GM23338 (cell line): ENCODE data around the gene IL1RAPL2. TPM values are rescaled to one million over a fixed set of nuclear protein-coding genes. Genes with fewer than 3 reads are reported as not detected.

Source experiments
- ATAC-seq: fragments of 200-7000 bp; cut with Tn5 transposase; 3 replicates; pipeline ENCODE4 v1.9.1; 2020
- DNase-seq: peaks from one replicate; pipeline ENCODE4 v3.0.0-alpha.2; 2015; ENCODE audit warnings: low spot score
- H2AFZ ChIP-seq: fragments of 200-600 bp; sonication (generic); 2 replicates; pipeline ENCODE4 v1.8.0; 2016; ENCODE audit warnings: antibody characterized with exemption, mild to moderate bottlenecking, moderate library complexity
- H3F3A ChIP-seq: fragments of 200-600 bp; sonication (generic); replicated peaks from 2 replicates; pipeline ENCODE4 v1.8.0; 2017; ENCODE audit warnings: antibody characterized with exemption, mixed run types, low read depth
- H3K27ac ChIP-seq: fragments of 200-600 bp; sonication (generic); 2 replicates; pipeline ENCODE4 v1.6.1; 2016; ENCODE audit warnings: low read depth
- H3K27me3 ChIP-seq: fragments of 200-600 bp; sonication (generic); 2 replicates; pipeline ENCODE4 v1.8.0; 2016; ENCODE audit warnings: mild to moderate bottlenecking, mixed run types, moderate library complexity; ENCODE audit not compliant: insufficient read depth
- H3K36me3 ChIP-seq: fragments of 200-600 bp; sonication (generic); 2 replicates; pipeline ENCODE4 v1.8.0; 2016; ENCODE audit warnings: mild to moderate bottlenecking; ENCODE audit not compliant: insufficient read depth
- H3K4me1 ChIP-seq: fragments of 200-600 bp; sonication (generic); 2 replicates; pipeline ENCODE4 v1.8.0; 2016; ENCODE audit warnings: mild to moderate bottlenecking, moderate library complexity; ENCODE audit not compliant: insufficient read depth
- H3K4me2 ChIP-seq: fragments of 200-600 bp; sonication (generic); 2 replicates; pipeline ENCODE4 v1.7.1; 2017; ENCODE audit warnings: mixed run types
- H3K4me3 ChIP-seq: fragments of 200-600 bp; sonication (generic); 2 replicates; pipeline ENCODE4 v1.6.1; 2016; ENCODE audit warnings: mixed run types
- H3K79me2 ChIP-seq: fragments of 200-600 bp; sonication (generic); replicated peaks from 2 replicates; pipeline ENCODE4 v1.8.0; 2017; ENCODE audit warnings: mild to moderate bottlenecking; ENCODE audit not compliant: insufficient read depth
- H3K9me2 ChIP-seq: fragments of 200-600 bp; sonication (generic); 2 replicates; pipeline ENCODE4 v1.8.0; 2017; ENCODE audit not compliant: insufficient read depth
- H4K20me1 ChIP-seq: fragments of 200-600 bp; sonication (generic); replicated peaks from 2 replicates; pipeline ENCODE4 v1.8.0; 2017; ENCODE audit warnings: mild to moderate bottlenecking; ENCODE audit not compliant: insufficient read depth
- H3K27ac Mint-ChIP-seq: 2 replicates; pipeline ENCODE4 v1.8.0; 2020; ENCODE audit warnings: inconsistent platforms, mild to moderate bottlenecking, moderate library complexity, mixed read lengths
- H3K27me3 Mint-ChIP-seq: 3 replicates; pipeline ENCODE4 v1.8.0; 2022; ENCODE audit warnings: low read depth, mild to moderate bottlenecking, moderate library complexity, mixed read lengths, inconsistent platforms; ENCODE audit not compliant: insufficient read depth, poor library complexity
- H3K36me3 Mint-ChIP-seq: 3 replicates; pipeline ENCODE4 v1.8.0; 2021; ENCODE audit warnings: low read depth, mild to moderate bottlenecking, inconsistent platforms, moderate library complexity, mixed read lengths
- H3K4me1 Mint-ChIP-seq: 3 replicates; pipeline ENCODE4 v1.8.0; 2020; ENCODE audit warnings: mild to moderate bottlenecking, inconsistent platforms, mixed read lengths
- H3K4me3 Mint-ChIP-seq: 3 replicates; pipeline ENCODE4 v1.8.0; 2021; ENCODE audit warnings: moderate library complexity, mild to moderate bottlenecking, inconsistent platforms, mixed read lengths
- H3K9me3 Mint-ChIP-seq: 3 replicates; pipeline ENCODE4 v1.8.0; 2020; ENCODE audit warnings: moderate library complexity, mild to moderate bottlenecking, inconsistent platforms, mixed read lengths
- CREB1 ChIP-seq: fragments of 250-450 bp; sonication (Bioruptor Pico); IDR thresholded peaks from 2 replicates; pipeline ENCODE4 v1.5.0; 2020; ENCODE audit warnings: low read depth, mild to moderate bottlenecking, moderate library complexity
- EZH2 ChIP-seq: fragments of 200-600 bp; sonication (generic); IDR thresholded peaks from one replicate; pipeline ENCODE4 v1.8.0; 2017; ENCODE audit warnings: antibody characterized with exemption, mild to moderate bottlenecking, low read depth; ENCODE audit not compliant: unreplicated experiment
- EZH2phosphoT487 ChIP-seq: fragments of 200-600 bp; sonication (generic); IDR thresholded peaks from one replicate; pipeline ENCODE4 v1.8.1; 2018; ENCODE audit warnings: antibody characterized with exemption; ENCODE audit not compliant: unreplicated experiment
- JUNB ChIP-seq: IDR thresholded peaks from one replicate; pipeline ENCODE4 v1.6.1; 2016; ENCODE audit warnings: antibody characterized with exemption; ENCODE audit not compliant: unreplicated experiment
- NANOG ChIP-seq: IDR thresholded peaks from 2 replicates; pipeline ENCODE4 v1.6.1; 2016; ENCODE audit warnings: antibody characterized with exemption, borderline replicate concordance
- POLR2AphosphoS5 ChIP-seq: IDR thresholded peaks from 2 replicates; pipeline ENCODE4 v1.6.1; 2016; ENCODE audit warnings: antibody characterized with exemption, low read depth
- ZNF114 ChIP-seq: fragments of 250-450 bp; sonication (Bioruptor Pico); IDR thresholded peaks from 2 replicates; pipeline ENCODE4 v1.5.0; 2020; ENCODE audit warnings: mild to moderate bottlenecking, moderate library complexity
- ZNF331 ChIP-seq: fragments of 250-450 bp; sonication (Bioruptor Pico); IDR thresholded peaks from 2 replicates; pipeline ENCODE4 v1.5.0; 2020; ENCODE audit warnings: low read depth, mild to moderate bottlenecking, moderate library complexity
- polyA plus RNA-seq: library from polyadenylated mRNA; unstranded; fragments of >200 nt; fragmentation: Nextera tagmentation; extraction: Ambion mirVana; gene quantifications from 2 replicates; pipeline ENCODE4 v1.2.1, GENCODE V29; 2016
- total RNA-seq: library from RNA; depleted of rRNA; stranded (reverse); fragments of >200 nt; shearing (Covaris generic); gene quantifications from 2 replicates; pipeline ENCODE4 v1.2.3, GENCODE V29; 2014
- TF ChIP-seq, protein P1 (sequence below), 2 experiments: fragments of 200-600 bp in 1 of 2; sonication (generic) in 1 of 2; conservative IDR thresholded peaks; 2 replicates each; pipeline versions ENCODE4 v1.5.1 to v1.6.1; 2016 to 2017; ENCODE audit warnings: antibody characterized with exemption in 2 of 2, low read depth in 2 of 2, mild to moderate bottlenecking in 2 of 2, moderate library complexity in 1 of 2
- TF ChIP-seq, protein P2 (sequence below): IDR thresholded peaks from one replicate; pipeline ENCODE4 v1.6.1; 2018; ENCODE audit warnings: antibody characterized with exemption; ENCODE audit not compliant: unreplicated experiment
- TF ChIP-seq, protein P3 (sequence below): fragments of 250-450 bp; sonication (Bioruptor Pico); IDR thresholded peaks from 2 replicates; pipeline ENCODE4 v1.5.0; 2020; ENCODE audit warnings: mild to moderate bottlenecking, moderate library complexity

IL1RAPL2 gene
- total and polyA plus RNA-seq, 2 experiments from 2014 or later, result 0.80 to 0.94 TPM

DNA sequence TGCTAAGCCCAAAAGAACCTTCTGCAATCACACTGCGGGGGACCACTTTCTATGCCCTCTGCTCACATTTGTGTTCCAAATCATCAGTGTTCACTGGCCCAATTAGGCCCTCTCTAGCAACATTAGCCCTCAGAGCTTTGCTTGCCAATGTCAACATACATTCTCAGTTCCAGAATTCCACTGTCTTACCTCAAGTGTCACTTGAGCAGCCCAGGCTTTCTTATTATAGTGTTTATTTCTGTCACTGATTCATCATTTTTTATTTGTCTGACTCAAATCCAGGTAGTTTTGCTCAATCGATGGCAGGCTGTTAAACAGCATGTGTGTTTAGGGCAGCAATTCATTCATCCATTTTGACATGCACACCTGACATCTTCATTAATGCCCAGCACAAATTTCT lies 363.3 kb downstream of the IL1RAPL2 start:
- H3K9me2 ChIP-seq, result no peaks in the 10 kb centered on the region
- no peak overlapping the region for H3K4me3 ChIP-seq
- Mint-ChIP-seq H3K27me3 (no peaks in the 10 kb centered on the region), H3K9me3 (no peaks in the 10 kb centered on the region), H3K27ac (no peak overlapping the region), H3K4me1 (no peaks in the 10 kb centered on the region), H3K4me3 (no peak overlapping the region), H3K36me3 (no peaks in the 10 kb centered on the region)
- no peak overlapping the region for H3K4me2 ChIP-seq
- H3K4me1 ChIP-seq, result no peaks in the 10 kb centered on the region
- no peaks in the 10 kb centered on the region for H3K27me3 ChIP-seq
- no peak overlapping the region for H3K27ac ChIP-seq
- no peak for DNase-seq
- H3K79me2 ChIP-seq, result no peaks in the 10 kb centered on the region
- no peak overlapping the region for H2AFZ ChIP-seq
- H4K20me1 ChIP-seq, result no peaks in the 10 kb centered on the region
- no peak for ATAC-seq
- no peaks in the 10 kb centered on the region for H3F3A ChIP-seq
- H3K36me3 ChIP-seq, result no peaks in the 10 kb centered on the region
- no peak for TF ChIP-seq JUNB
- TF ChIP-seq POLR2AphosphoS5, result no peak
- TF ChIP-seq, protein P1, sequence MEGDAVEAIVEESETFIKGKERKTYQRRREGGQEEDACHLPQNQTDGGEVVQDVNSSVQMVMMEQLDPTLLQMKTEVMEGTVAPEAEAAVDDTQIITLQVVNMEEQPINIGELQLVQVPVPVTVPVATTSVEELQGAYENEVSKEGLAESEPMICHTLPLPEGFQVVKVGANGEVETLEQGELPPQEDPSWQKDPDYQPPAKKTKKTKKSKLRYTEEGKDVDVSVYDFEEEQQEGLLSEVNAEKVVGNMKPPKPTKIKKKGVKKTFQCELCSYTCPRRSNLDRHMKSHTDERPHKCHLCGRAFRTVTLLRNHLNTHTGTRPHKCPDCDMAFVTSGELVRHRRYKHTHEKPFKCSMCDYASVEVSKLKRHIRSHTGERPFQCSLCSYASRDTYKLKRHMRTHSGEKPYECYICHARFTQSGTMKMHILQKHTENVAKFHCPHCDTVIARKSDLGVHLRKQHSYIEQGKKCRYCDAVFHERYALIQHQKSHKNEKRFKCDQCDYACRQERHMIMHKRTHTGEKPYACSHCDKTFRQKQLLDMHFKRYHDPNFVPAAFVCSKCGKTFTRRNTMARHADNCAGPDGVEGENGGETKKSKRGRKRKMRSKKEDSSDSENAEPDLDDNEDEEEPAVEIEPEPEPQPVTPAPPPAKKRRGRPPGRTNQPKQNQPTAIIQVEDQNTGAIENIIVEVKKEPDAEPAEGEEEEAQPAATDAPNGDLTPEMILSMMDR (conservative IDR thresholded peaks at IDR 0.05; ENCODE audit: low read depth in 2 of 2), result no peak
- TF ChIP-seq, protein P2, sequence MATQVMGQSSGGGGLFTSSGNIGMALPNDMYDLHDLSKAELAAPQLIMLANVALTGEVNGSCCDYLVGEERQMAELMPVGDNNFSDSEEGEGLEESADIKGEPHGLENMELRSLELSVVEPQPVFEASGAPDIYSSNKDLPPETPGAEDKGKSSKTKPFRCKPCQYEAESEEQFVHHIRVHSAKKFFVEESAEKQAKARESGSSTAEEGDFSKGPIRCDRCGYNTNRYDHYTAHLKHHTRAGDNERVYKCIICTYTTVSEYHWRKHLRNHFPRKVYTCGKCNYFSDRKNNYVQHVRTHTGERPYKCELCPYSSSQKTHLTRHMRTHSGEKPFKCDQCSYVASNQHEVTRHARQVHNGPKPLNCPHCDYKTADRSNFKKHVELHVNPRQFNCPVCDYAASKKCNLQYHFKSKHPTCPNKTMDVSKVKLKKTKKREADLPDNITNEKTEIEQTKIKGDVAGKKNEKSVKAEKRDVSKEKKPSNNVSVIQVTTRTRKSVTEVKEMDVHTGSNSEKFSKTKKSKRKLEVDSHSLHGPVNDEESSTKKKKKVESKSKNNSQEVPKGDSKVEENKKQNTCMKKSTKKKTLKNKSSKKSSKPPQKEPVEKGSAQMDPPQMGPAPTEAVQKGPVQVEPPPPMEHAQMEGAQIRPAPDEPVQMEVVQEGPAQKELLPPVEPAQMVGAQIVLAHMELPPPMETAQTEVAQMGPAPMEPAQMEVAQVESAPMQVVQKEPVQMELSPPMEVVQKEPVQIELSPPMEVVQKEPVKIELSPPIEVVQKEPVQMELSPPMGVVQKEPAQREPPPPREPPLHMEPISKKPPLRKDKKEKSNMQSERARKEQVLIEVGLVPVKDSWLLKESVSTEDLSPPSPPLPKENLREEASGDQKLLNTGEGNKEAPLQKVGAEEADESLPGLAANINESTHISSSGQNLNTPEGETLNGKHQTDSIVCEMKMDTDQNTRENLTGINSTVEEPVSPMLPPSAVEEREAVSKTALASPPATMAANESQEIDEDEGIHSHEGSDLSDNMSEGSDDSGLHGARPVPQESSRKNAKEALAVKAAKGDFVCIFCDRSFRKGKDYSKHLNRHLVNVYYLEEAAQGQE, result no peak
- TF ChIP-seq EZH2phosphoT487, result no peak
- TF ChIP-seq CREB1 (CRISPR knock-in tag), result no peak
- TF ChIP-seq, protein P3, sequence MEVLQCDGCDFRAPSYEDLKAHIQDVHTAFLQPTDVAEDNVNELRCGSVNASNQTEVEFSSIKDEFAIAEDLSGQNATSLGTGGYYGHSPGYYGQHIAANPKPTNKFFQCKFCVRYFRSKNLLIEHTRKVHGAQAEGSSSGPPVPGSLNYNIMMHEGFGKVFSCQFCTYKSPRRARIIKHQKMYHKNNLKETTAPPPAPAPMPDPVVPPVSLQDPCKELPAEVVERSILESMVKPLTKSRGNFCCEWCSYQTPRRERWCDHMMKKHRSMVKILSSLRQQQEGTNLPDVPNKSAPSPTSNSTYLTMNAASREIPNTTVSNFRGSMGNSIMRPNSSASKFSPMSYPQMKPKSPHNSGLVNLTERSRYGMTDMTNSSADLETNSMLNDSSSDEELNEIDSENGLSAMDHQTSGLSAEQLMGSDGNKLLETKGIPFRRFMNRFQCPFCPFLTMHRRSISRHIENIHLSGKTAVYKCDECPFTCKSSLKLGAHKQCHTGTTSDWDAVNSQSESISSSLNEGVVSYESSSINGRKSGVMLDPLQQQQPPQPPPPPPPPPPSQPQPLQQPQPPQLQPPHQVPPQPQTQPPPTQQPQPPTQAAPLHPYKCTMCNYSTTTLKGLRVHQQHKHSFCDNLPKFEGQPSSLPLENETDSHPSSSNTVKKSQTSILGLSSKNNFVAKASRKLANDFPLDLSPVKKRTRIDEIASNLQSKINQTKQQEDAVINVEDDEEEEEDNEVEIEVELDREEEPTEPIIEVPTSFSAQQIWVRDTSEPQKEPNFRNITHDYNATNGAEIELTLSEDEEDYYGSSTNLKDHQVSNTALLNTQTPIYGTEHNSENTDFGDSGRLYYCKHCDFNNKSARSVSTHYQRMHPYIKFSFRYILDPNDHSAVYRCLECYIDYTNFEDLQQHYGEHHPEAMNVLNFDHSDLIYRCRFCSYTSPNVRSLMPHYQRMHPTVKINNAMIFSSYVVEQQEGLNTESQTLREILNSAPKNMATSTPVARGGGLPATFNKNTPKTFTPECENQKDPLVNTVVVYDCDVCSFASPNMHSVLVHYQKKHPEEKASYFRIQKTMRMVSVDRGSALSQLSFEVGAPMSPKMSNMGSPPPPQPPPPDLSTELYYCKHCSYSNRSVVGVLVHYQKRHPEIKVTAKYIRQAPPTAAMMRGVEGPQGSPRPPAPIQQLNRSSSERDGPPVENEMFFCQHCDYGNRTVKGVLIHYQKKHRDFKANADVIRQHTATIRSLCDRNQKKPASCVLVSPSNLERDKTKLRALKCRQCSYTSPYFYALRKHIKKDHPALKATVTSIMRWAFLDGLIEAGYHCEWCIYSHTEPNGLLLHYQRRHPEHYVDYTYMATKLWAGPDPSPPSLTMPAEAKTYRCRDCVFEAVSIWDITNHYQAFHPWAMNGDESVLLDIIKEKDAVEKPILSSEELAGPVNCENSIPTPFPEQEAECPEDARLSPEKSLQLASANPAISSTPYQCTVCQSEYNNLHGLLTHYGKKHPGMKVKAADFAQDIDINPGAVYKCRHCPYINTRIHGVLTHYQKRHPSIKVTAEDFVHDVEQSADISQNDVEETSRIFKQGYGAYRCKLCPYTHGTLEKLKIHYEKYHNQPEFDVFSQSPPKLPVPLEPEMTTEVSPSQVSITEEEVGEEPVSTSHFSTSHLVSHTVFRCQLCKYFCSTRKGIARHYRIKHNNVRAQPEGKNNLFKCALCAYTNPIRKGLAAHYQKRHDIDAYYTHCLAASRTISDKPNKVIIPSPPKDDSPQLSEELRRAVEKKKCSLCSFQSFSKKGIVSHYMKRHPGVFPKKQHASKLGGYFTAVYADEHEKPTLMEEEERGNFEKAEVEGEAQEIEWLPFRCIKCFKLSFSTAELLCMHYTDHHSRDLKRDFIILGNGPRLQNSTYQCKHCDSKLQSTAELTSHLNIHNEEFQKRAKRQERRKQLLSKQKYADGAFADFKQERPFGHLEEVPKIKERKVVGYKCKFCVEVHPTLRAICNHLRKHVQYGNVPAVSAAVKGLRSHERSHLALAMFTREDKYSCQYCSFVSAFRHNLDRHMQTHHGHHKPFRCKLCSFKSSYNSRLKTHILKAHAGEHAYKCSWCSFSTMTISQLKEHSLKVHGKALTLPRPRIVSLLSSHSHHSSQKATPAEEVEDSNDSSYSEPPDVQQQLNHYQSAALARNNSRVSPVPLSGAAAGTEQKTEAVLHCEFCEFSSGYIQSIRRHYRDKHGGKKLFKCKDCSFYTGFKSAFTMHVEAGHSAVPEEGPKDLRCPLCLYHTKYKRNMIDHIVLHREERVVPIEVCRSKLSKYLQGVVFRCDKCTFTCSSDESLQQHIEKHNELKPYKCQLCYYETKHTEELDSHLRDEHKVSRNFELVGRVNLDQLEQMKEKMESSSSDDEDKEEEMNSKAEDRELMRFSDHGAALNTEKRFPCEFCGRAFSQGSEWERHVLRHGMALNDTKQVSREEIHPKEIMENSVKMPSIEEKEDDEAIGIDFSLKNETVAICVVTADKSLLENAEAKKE, result no peak
- TF ChIP-seq ZNF331 (CRISPR knock-in tag), result no peak
- no peak for TF ChIP-seq ZNF114
- TF ChIP-seq NANOG, result no peak
- no peak for TF ChIP-seq EZH2
